A549 (cell line): ENCODE results near the gene USH1C.

ENCODE experiments used
- CHD4 ChIP-seq: fragments of 200-600 bp; sonication (generic); IDR thresholded peaks from 2 replicates; pipeline ENCODE4 v1.6.1; 2016; ENCODE audit warnings: antibody characterized with exemption, mild to moderate bottlenecking, borderline replicate concordance
- EHMT2 ChIP-seq: fragments of 200-600 bp; sonication (generic); IDR thresholded peaks from 2 replicates; pipeline ENCODE4 v1.6.1; 2016; ENCODE audit warnings: antibody characterized with exemption, low read depth, mild to moderate bottlenecking, moderate library complexity
- FOSL2 ChIP-seq, 2 experiments: fragments of 450-650 bp in 1 of 2; fragments of >200 bp in 1 of 2; sonication (Bioruptor Twin) in 1 of 2; formaldehyde crosslinking; IDR thresholded peaks; 2 replicates each; pipeline versions ENCODE4 v1.5.0 to v1.6.1; 2016 to 2020; ENCODE audit warnings: mild to moderate bottlenecking in 1 of 2, moderate library complexity in 1 of 2
- HOXA7 ChIP-seq: fragments of 250-450 bp; sonication (Bioruptor Pico); IDR thresholded peaks from 2 replicates; pipeline ENCODE4 v1.5.0; 2020; ENCODE audit warnings: mild to moderate bottlenecking, moderate library complexity
- MYC ChIP-seq: IDR thresholded peaks from 2 replicates; pipeline ENCODE4 v1.6.1; 2012; ENCODE audit warnings: mild to moderate bottlenecking, inconsistent platforms, low read length, improper control_type of control experiment, borderline replicate concordance
- RCOR1 ChIP-seq: fragments of 150-350 bp; IDR thresholded peaks from 2 replicates; pipeline ENCODE4 v1.6.1; 2014; ENCODE audit warnings: antibody characterized with exemption, low read length, low read depth
- TF ChIP-seq, protein P1 (sequence below): fragments of >200 bp; sonication (Bioruptor Twin); formaldehyde crosslinking; IDR thresholded peaks from 3 replicates; pipeline ENCODE4 v1.5.1; 2016
- TF ChIP-seq, protein P2 (sequence below): fragments of 200-600 bp; sonication (generic); IDR thresholded peaks from 2 replicates; pipeline ENCODE4 v1.6.1; 2016; ENCODE audit warnings: antibody characterized with exemption, mild to moderate bottlenecking, moderate library complexity

DNA sequence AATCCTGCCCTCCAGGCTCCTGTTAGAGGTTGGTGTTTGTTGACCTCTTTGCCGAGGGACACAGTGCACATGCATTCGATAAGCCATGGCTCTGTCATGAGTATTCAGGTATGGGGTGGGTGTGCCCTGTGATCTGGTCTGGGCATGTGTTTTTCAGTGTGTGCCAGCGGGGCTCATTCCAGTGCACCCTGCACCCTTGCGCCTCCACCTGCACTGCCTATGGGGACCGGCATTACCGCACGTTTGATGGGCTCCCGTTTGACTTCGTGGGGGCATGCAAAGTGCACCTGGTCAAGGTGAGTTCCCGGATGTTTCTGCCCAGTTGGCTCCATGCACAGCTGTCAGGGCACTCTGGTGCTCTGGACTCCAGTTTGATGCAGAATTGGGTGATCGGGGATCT is 47.1 kb upstream of the USH1C start:
- TF ChIP-seq, protein P1, sequence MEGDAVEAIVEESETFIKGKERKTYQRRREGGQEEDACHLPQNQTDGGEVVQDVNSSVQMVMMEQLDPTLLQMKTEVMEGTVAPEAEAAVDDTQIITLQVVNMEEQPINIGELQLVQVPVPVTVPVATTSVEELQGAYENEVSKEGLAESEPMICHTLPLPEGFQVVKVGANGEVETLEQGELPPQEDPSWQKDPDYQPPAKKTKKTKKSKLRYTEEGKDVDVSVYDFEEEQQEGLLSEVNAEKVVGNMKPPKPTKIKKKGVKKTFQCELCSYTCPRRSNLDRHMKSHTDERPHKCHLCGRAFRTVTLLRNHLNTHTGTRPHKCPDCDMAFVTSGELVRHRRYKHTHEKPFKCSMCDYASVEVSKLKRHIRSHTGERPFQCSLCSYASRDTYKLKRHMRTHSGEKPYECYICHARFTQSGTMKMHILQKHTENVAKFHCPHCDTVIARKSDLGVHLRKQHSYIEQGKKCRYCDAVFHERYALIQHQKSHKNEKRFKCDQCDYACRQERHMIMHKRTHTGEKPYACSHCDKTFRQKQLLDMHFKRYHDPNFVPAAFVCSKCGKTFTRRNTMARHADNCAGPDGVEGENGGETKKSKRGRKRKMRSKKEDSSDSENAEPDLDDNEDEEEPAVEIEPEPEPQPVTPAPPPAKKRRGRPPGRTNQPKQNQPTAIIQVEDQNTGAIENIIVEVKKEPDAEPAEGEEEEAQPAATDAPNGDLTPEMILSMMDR, result no peak
- TF ChIP-seq, protein P2, sequence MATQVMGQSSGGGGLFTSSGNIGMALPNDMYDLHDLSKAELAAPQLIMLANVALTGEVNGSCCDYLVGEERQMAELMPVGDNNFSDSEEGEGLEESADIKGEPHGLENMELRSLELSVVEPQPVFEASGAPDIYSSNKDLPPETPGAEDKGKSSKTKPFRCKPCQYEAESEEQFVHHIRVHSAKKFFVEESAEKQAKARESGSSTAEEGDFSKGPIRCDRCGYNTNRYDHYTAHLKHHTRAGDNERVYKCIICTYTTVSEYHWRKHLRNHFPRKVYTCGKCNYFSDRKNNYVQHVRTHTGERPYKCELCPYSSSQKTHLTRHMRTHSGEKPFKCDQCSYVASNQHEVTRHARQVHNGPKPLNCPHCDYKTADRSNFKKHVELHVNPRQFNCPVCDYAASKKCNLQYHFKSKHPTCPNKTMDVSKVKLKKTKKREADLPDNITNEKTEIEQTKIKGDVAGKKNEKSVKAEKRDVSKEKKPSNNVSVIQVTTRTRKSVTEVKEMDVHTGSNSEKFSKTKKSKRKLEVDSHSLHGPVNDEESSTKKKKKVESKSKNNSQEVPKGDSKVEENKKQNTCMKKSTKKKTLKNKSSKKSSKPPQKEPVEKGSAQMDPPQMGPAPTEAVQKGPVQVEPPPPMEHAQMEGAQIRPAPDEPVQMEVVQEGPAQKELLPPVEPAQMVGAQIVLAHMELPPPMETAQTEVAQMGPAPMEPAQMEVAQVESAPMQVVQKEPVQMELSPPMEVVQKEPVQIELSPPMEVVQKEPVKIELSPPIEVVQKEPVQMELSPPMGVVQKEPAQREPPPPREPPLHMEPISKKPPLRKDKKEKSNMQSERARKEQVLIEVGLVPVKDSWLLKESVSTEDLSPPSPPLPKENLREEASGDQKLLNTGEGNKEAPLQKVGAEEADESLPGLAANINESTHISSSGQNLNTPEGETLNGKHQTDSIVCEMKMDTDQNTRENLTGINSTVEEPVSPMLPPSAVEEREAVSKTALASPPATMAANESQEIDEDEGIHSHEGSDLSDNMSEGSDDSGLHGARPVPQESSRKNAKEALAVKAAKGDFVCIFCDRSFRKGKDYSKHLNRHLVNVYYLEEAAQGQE, result no peak
- TF ChIP-seq CHD4 (no peak), MYC (no peak), FOSL2 (IDR thresholded peaks at IDR 0.05) (no peak), FOSL2 (CRISPR knock-in tag; IDR thresholded peaks at IDR 0.05) (no peak), HOXA7 (no peak), RCOR1 (no peak), EHMT2 (no peak)
